Transverse colon (tissue), 4 donors: ENCODE data around the gene BAG1.

ENCODE experiments used
- CTCF ChIP-seq, 5 experiments: fragments of 200-600 bp in 3 of 5; fragments of 450-650 bp in 2 of 5; sonication (generic) in 3 of 5; IDR thresholded peaks; 1 replicate in 2 of 5; 2 replicates in 3 of 5; pipeline ENCODE4 v1.5.1; 2016 to 2017; ENCODE audit warnings: antibody characterized with exemption in 5 of 5, inconsistent platforms in 3 of 5, mild to moderate bottlenecking in 2 of 5, moderate library complexity in 1 of 5
- EP300 ChIP-seq: sonication (generic); formaldehyde crosslinking; IDR thresholded peaks from one replicate; pipeline ENCODE4 v1.6.1; 2017; ENCODE audit warnings: antibody characterized with exemption, low read depth
- POLR2A ChIP-seq: fragments of 450-650 bp; IDR thresholded peaks from one replicate; pipeline ENCODE4 v1.6.1; 2016; ENCODE audit warnings: antibody characterized with exemption, mild to moderate bottlenecking, moderate library complexity
- POLR2AphosphoS5 ChIP-seq, 3 donors: sonication (generic); formaldehyde crosslinking; IDR thresholded peaks; one replicate each; pipeline ENCODE4 v1.6.1; 2016; ENCODE audit warnings: antibody characterized with exemption in 3 of 3

DNA sequence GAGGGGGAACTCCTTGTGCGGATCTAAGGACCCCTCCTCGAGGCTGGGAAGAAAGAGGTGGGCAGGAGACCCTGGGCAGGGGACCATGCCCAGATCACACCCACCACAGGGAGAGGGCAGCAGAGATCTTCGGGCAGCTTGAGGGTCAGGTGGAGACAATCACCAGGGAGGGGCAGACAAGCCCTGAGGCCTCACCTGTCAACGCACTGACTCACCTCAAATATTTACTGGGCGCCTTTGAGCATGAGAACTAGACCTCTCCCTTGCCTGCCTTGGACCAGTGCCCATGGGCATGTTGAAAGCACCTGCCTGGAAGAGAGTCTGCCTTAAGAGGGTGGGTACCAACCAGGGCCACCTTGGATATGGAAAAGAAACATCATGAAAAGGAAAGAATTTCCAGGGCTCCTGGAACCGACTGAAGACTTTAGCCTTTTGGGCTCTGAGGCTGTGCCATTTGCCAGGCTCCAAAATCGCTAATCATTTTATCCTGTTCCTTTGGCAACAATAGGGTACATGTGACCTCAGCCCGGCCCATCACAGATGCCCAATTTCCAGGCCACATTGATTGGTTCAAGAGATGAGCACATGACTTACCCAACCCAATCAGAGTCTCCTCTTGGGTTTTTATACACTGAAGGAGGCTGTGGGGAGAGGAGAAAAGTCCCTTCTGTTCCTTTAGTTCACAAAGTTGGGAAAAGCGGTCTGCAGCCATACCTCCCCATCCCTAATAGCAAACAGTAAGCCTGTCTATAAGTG, 35.0 kb downstream of the BAG1 start:
- TF ChIP-seq CTCF (IDR thresholded peaks at IDR 0.05), result peak; percentile 24 to 90 (median 65)
- peak in 2 of 3 donors; percentile 71 to 84 for TF ChIP-seq POLR2AphosphoS5 (IDR thresholded peaks at IDR 0.05)
- TF ChIP-seq POLR2A, result no peak
- TF ChIP-seq EP300, result no peak
